Caco-2 (cell line): ENCODE results near the gene PLD3. TPM values are rescaled to one million over a fixed set of nuclear protein-coding genes. Genes with fewer than 3 reads are reported as not detected.

Source experiments
- BruUV-seq: library from RNA; stranded (reverse); fragments of 400-500 nt; replicated peaks from 2 replicates; lab custom pipeline; 2021; lab: Mats Ljungman, UMichigan
- CTCF ChIA-PET: fragments of 300-600 bp; sonication (Branson Sonifier 250); formaldehyde crosslinking; loops from one replicate; lab custom pipeline; 2022; ENCODE audit warnings: antibody characterized with exemption; lab: Charles Lee
- POLR2A ChIA-PET: fragments of 300-600 bp; sonication (Branson Sonifier 250); formaldehyde crosslinking; loops from one replicate; lab custom pipeline; 2022; ENCODE audit warnings: antibody characterized with exemption; lab: Charles Lee
- DNase-seq, 2 experiments: peaks; one replicate each; pipeline versions ENCODE4 v3.0.0 to v3.0.0-alpha.2; 2020 to 2022
- H3K27me3 ChIP-seq: replicated peaks from 2 replicates; pipeline ENCODE4 v1.6.0; 2011; ENCODE audit warnings: low read length; ENCODE audit not compliant: control insufficient read depth, insufficient read depth
- H3K36me3 ChIP-seq: 2 replicates; pipeline ENCODE4 v1.5.1; 2011; ENCODE audit warnings: low read length; ENCODE audit not compliant: control insufficient read depth, insufficient read depth
- H3K4me1 ChIP-seq: fragments of 250-450 bp; sonication (Bioruptor Pico); 2 replicates; pipeline ENCODE4 v1.5.1; 2020; ENCODE audit warnings: mild to moderate bottlenecking
- H3K4me3 ChIP-seq: 2 replicates; pipeline ENCODE4 v1.5.1; 2011; ENCODE audit warnings: low read depth, mild to moderate bottlenecking, control low read depth, low read length
- H3K9me3 ChIP-seq: fragments of 250-450 bp; sonication (Bioruptor Pico); 2 replicates; pipeline ENCODE4 v1.5.1; 2020; ENCODE audit warnings: mild to moderate bottlenecking, moderate library complexity
- H3K27ac Mint-ChIP-seq: one replicate; pipeline ENCODE4 v1.8.0; 2022; ENCODE audit warnings: mixed read lengths; ENCODE audit not compliant: unreplicated experiment
- H3K27me3 Mint-ChIP-seq: one replicate; pipeline ENCODE4 v1.8.0; 2022; ENCODE audit warnings: mixed read lengths; ENCODE audit not compliant: insufficient read depth, unreplicated experiment
- H3K36me3 Mint-ChIP-seq: one replicate; pipeline ENCODE4 v1.8.0; 2022; ENCODE audit warnings: mild to moderate bottlenecking, mixed read lengths; ENCODE audit not compliant: insufficient read depth, unreplicated experiment
- H3K4me1 Mint-ChIP-seq: one replicate; pipeline ENCODE4 v1.8.0; 2022; ENCODE audit warnings: low read depth, mixed read lengths; ENCODE audit not compliant: unreplicated experiment
- H3K4me3 Mint-ChIP-seq: one replicate; pipeline ENCODE4 v1.8.0; 2022; ENCODE audit warnings: mild to moderate bottlenecking, moderate library complexity, mixed read lengths; ENCODE audit not compliant: unreplicated experiment
- H3K9me3 Mint-ChIP-seq: one replicate; pipeline ENCODE4 v1.8.0; 2022; ENCODE audit warnings: mixed read lengths; ENCODE audit not compliant: unreplicated experiment
- CTCF ChIP-seq, 2 experiments: fragments of 200-600 bp in 1 of 2; IDR thresholded peaks; 1 replicate in 1 of 2; 2 replicates in 1 of 2; pipeline versions ENCODE4 v1.5.1 to v1.8.0; 2011 to 2022; ENCODE audit warnings: antibody characterized with exemption in 1 of 2, control low read depth in 1 of 2, inconsistent platforms in 1 of 2, low read depth in 1 of 2, low read length in 1 of 2, mild to moderate bottlenecking in 1 of 2, moderate library complexity in 1 of 2; ENCODE audit not compliant: insufficient read depth in 1 of 2, severe bottlenecking in 1 of 2, unreplicated experiment in 1 of 2
- intact Hi-C: fragments of 100-400 bp; cut with micrococcal nuclease; formaldehyde crosslinking; loops from one replicate; pipeline ENCODE4 v1.10.0; 2022; ENCODE audit not compliant: unreplicated experiment
- microRNA-seq: library from miRNA; unstranded; fragments of <30 nt; microRNA quantifications from one replicate; pipeline ENCODE4 v1.2.0, GENCODE V29; 2022
- total RNA-seq: library from RNA; stranded (reverse); gene quantifications from 2 replicates; pipeline ENCODE4 v1.2.3, GENCODE V29; 2022

Gene PLD3
- total RNA-seq, 1 experiment from 2014 or later = 114 TPM

GRCh38 chr19:40425450-40426287 lies 77.2 kb downstream of the PLD3 start, which contains the start of gene SERTAD1:
SERTAD1 (minus strand) TSS chr19:40425992; CDS start chr19:40423546, 2,446 bp downstream.
- Mint-ChIP-seq H3K36me3 (peaks cover 25% of the 10 kb centered on the region), H3K4me1 (peaks cover 8% of the 10 kb centered on the region), H3K27ac (peak within 1 kb of the TSS; percentile 90), H3K27me3 (no peaks in the 10 kb centered on the region), H3K9me3 (no peaks in the 10 kb centered on the region), H3K4me3 (peak within 1 kb of the TSS; percentile 93)
- TSS peak; percentile 60 for BruUV-seq
- Histone ChIP-seq H3K4me1 (no peaks in the 10 kb centered on the region), H3K27me3 (no peaks in the 10 kb centered on the region), H3K4me3 (peak within 1 kb of the TSS; percentile 46), H3K36me3 (no peaks in the 10 kb centered on the region; the same call in 1 of the 2 replicates), H3K9me3 (no peaks in the 10 kb centered on the region)
- ChIA-PET CTCF (interaction anchor here (0.5 to 1.7 kb wide), 11 partner anchors 10 to 139 kb away, joined by 3 to 17 read pairs (median 3); partner anchors contain the start of gene BLVRB), POLR2A (interaction anchor here (0.6 to 2.2 kb wide), 16 partner anchors 9 to 981 kb away, joined by 3 to 26 read pairs (median 4); partner anchors contain the start of gene BLVRB)
- TF ChIP-seq CTCF (IDR thresholded peaks at IDR 0.05; ENCODE audit: insufficient read depth in 1 of 2, low read depth in 1 of 2, low read length in 1 of 2, severe bottlenecking in 1 of 2, unreplicated experiment in 1 of 2) = peak; percentile 91 to 95
- DNase-seq = peak; percentile 100
- intact Hi-C loops = loop anchor here (1.0 kb wide), 2 partner anchors 19 to 40 kb away; partner anchors contain the start of genes BLVRB and SERTAD3

Small RNA genes lying within 50 kb of the gene (microRNA-seq; reads per million reads assigned to microRNA genes)
- not detected for gene MIR6796

Other genes with a start within 250 kb of the PLD3 start
- gene MAP3K10, start 157.3 kb upstream of the PLD3 start, total RNA-seq = 10.7 and 11.8 TPM in 2 replicates
- gene TTC9B, start 130.3 kb upstream of the PLD3 start, total RNA-seq = not detected in 2 replicates
- gene CCNP, start 122.0 kb upstream of the PLD3 start, total RNA-seq = 4.1 and 5.3 TPM in 2 replicates
- gene AKT2, start 63.4 kb upstream of the PLD3 start, total RNA-seq = 164 and 169 TPM in 2 replicates
- gene C19orf47, start 298 bp upstream of the PLD3 start, total RNA-seq = 25.8 and 28.3 TPM in 2 replicates
- not detected in 2 replicates for gene HIPK4, start 41.5 kb downstream of the PLD3 start, total RNA-seq
- gene PRX, start 64.7 kb downstream of the PLD3 start, total RNA-seq = 2.5 TPM in 2 replicates
- gene SERTAD1, start 77.3 kb downstream of the PLD3 start, total RNA-seq = 7.7 and 8.6 TPM in 2 replicates
- gene SERTAD3, start 95.6 kb downstream of the PLD3 start, total RNA-seq = 45.2 and 52.2 TPM in 2 replicates
- 75.2 and 101 TPM in 2 replicates for gene BLVRB, start 117.0 kb downstream of the PLD3 start, total RNA-seq
- 0.82 and 0.97 TPM in 2 replicates for gene SPTBN4, start 118.3 kb downstream of the PLD3 start, total RNA-seq
- 81.6 and 82.6 TPM in 2 replicates for gene SHKBP1, start 228.2 kb downstream of the PLD3 start, total RNA-seq